Measurements from ENCODE around the gene UHRF1.

DNA sequence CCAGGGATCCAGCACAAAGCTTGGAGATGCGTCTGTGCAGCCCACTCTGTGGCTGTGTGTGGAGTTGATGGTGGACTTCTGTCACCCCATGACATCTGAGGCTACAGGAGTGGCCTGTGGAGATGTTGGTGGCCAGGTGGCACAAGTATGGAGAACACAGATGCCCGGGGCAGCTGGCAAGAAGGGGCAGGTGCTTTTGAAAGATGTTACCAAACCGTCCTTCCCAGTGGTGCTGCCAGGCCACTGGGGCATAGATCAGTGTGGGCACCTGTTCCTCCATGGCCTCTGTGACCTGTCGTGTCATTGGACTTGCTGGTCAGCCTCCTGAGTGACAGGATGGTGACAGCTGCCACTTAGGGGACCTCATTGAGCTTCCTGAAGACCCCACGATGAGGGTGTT, 95.8 kb downstream of the UHRF1 start:
- TF ChIP-seq, protein P1, sequence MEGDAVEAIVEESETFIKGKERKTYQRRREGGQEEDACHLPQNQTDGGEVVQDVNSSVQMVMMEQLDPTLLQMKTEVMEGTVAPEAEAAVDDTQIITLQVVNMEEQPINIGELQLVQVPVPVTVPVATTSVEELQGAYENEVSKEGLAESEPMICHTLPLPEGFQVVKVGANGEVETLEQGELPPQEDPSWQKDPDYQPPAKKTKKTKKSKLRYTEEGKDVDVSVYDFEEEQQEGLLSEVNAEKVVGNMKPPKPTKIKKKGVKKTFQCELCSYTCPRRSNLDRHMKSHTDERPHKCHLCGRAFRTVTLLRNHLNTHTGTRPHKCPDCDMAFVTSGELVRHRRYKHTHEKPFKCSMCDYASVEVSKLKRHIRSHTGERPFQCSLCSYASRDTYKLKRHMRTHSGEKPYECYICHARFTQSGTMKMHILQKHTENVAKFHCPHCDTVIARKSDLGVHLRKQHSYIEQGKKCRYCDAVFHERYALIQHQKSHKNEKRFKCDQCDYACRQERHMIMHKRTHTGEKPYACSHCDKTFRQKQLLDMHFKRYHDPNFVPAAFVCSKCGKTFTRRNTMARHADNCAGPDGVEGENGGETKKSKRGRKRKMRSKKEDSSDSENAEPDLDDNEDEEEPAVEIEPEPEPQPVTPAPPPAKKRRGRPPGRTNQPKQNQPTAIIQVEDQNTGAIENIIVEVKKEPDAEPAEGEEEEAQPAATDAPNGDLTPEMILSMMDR (IDR thresholded peaks at IDR 0.05; ENCODE audit: low read length) = no peak
- no peak for TF ChIP-seq EZH2 (IDR thresholded peaks at IDR 0.05; ENCODE audit: borderline replicate concordance, low read length)

Measured in OCI-LY1 (cell line).